Adipose tissue (tissue), 3 donors: ENCODE data around the gene DAB2. TPM values are rescaled to one million over a fixed set of nuclear protein-coding genes. Genes with fewer than 3 reads are reported as not detected.

Experiments used
- H3K27ac ChIP-seq: one replicate; pipeline ENCODE4 v1.5.1; 2013; ENCODE audit warnings: low read depth, low read length
- WGBS, 3 donors: extraction: QIAGEN DNeasy Blood & Tissue Kit; methylation state at CpG; one replicate each; pipeline ENCODE4 v1.1.7; 2013; 5-methylcytosine and 5-hydroxymethylcytosine counted together
- polyA plus RNA-seq, 3 donors: library from polyadenylated mRNA; stranded (reverse); fragments of 200-250 nt; gene quantifications; one replicate each; pipeline ENCODE4 v1.2.3, GENCODE V29; 2013
- donor health status: healthy with polysubstance abuse.
- donor health status: Bipolar disorder and iron deficiency.
- donor health status: healthy.

The DAB2 gene
- polyA plus RNA-seq, 3 donors, result 10.8 to 74.2 (median 37.4) TPM

DNA sequence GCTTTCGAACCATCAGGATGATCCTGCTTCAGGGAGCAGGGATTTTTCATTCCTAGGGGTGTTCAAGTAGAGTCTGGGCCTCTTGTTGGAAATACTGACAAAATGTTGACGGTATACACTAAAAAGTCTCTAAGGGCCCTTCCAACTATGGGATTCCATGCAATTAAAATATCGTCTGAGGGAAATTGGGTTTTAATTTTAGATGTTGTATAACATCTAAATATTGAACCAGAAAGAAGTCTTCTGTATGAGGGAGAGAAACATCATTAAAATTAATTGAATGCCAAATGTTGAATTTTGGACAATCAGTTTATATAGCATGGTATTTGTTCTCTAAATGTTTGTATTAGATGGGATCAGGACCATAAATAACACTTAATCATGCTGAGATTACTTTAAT is 25.7 kb upstream of the DAB2 start:
- no peak overlapping the region for H3K27ac ChIP-seq
- 90 to 93% (median 91%) methylated on average over 3 of the region's 3 CpGs for WGBS, 3 donors

DNA sequence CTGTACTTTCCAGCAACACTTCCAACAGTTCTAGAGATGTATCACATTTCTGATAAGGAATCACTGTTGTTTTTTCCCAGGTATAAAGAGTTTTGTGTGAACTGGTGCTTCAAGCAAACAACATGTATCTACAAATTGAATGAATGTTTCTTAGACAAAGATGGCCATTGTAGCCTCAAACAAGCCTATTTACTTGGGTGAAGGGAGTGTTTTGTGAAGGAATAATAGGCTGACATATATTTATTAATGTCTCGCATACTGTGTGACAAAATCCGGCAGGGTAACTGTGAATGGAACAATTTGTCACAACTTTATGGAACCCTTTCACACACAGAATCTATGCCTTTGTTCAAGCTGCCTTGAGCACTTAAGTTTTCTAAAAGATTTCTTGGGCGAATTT is 24.8 kb upstream of the DAB2 start:
- H3K27ac ChIP-seq, result no peak overlapping the region
- 42 to 93% (median 83%) methylated on average over 3 of the region's 3 CpGs for WGBS, 3 donors

DNA sequence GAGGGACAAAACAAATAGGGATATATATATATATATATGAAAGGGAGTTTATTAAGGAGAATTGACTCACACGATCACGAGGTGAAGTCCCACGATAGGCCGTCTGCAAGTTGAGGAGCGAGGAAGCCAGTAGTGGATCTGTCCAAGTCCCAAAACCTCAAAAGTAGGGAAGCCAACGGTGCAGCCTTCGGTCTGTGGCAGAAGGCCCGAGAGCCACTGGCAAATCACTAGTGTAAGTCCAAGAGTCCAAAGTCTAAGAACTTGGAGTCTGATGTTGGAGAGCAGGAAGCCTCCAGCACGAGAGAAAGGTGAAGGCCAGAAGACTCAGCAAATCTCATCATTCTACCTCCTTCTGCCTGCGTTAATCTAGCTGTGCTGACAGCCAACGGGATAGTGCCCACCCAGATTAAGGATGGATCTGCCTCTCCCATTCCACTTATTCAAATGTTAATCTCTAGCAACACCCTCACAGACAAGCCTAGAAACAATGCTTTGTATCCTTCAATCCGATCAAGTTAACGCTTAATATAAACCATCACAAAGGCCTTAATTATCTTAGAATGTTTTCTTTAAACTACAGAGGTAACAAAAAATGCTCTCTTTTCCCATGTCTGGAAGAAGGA is 23.8 kb upstream of the DAB2 start:
- WGBS, 3 donors, result 81 to 92% (median 82%) methylated on average over 13 of the region's 13 CpGs
- H3K27ac ChIP-seq, result no peak overlapping the region

- WGBS, 3 donors, result 86 to 96% (median 90%) methylated on average over 12 of the region's 12 CpGs
- H3K27ac ChIP-seq, result no peak overlapping the region
These were observed 23.2 kb upstream of the DAB2 start for GRCh38 chr5:39447968-39448367.

DNA sequence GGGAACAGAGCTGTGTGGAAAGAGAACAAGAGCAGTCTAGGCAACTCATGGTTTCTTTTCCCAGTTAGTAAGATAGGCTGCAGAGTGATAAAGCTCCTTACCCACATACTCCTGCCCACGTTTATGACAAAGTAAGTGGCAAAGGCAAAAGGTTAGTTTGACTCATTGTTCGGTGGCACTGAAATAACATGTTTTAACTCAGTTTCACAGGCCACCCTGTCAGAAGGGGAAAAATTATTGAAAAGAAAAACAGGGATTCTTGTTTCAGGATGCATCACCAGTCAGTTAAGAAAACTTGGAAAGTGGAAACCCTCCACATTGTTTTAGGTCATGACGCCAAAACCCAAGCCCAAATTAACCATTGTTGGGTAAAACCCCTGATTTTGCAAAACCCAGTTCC is 22.3 kb upstream of the DAB2 start:
- 68 to 84% (median 71%) methylated on average over 3 of the region's 3 CpGs for WGBS, 3 donors
- no peak overlapping the region for H3K27ac ChIP-seq

- 66 to 80% (median 74%) methylated on average over 3 of the region's 3 CpGs for WGBS, 3 donors
These were observed 21.5 kb upstream of the DAB2 start for GRCh38 chr5:39446231-39446630.

GRCh38 chr5:39443911-39444310 is 19.1 kb upstream of the DAB2 start:
- H3K27ac ChIP-seq, result no peak overlapping the region
- 90 to 97% (median 93%) methylated on average over 2 of the region's 2 CpGs for WGBS, 3 donors

More at GRCh38 chr5:39446231-39446630, 21.5 kb upstream of the DAB2 start:
- H3K27ac ChIP-seq, result no peak overlapping the region

GRCh38 chr5:39442991-39443390 is 18.2 kb upstream of the DAB2 start:
- H3K27ac ChIP-seq, result no peak overlapping the region
- 77 to 96% (median 79%) methylated on average over 3 of the region's 3 CpGs for WGBS, 3 donors

GRCh38 chr5:39441838-39442237 is 17.1 kb upstream of the DAB2 start:
- H3K27ac ChIP-seq, result no peak overlapping the region
- 49 to 62% (median 54%) methylated on average over 2 of the region's 2 CpGs for WGBS, 3 donors

DNA sequence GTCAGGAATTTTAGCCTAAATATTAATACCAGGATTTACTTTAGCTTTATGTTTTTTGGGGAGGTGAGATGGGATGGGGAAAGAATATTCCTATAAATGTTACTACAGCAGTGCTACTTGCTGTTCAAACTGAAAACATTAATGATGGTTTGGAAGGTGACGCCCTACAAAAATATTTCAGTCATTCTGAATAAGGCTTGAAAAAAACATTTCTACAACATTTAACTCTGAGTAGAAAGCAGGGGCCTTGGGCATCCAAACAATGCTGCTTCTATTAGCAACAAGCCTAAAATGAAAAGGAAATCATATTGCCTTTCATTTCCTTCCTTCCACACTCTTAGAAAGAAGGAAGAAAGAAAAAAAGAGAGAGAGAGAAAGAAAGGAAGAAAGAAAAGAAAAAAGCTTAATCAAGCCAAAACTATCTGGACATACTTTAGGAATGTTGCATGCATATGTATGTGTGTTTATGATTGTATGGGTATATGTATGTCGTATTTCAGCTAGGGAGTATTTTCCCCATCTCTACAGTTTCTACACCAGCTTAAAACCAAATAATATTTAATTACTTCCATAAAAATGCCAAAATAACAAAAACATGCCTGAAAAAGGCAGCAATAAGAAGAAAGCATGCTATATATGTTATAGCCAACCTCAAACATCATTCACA is 16.3 kb upstream of the DAB2 start:
- WGBS, 3 donors, result 64 to 80% (median 76%) methylated on average over 2 of the region's 2 CpGs
- no peak overlapping the region for H3K27ac ChIP-seq

- H3K27ac ChIP-seq, result no peak overlapping the region
- 63 to 72% (median 72%) methylated on average over 3 of the region's 3 CpGs for whole genome bisulfite sequencing, 3 donors
These were observed 15.6 kb upstream of the DAB2 start for GRCh38 chr5:39440192-39440957.

DNA sequence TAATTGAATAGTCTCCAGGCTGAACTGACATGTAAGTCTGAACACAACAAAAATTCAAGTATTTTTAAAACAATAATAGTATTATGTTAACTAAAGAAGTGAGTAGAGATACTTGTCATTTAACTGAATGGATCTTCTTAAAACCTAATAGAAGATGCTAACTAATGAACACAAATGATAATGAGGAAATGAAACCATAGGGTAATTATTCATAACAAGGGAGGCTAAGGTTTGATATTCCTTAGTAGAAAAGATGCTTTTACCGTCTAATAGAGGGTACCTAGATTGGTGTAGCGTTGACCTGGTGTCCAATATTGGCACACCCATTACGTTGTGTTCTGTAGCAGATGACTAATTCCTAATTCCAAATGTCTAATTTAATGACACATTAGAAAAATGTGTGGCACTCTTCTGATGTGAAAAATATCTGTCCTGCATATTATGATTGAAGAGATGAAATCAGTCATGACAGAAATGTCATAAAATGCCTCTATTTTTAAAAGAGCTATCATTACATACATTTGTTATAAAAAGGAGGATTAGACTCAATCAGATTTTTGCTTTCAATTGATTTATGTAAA is 14.9 kb upstream of the DAB2 start:
- 78 to 92% (median 87%) methylated on average over 3 of the region's 3 CpGs for WGBS, 3 donors
- no peak overlapping the region for H3K27ac ChIP-seq

- no peak overlapping the region for H3K27ac ChIP-seq
- WGBS, 3 donors, result 7 to 8% (median 8%) methylated on average over 1 of the region's 1 CpG
These were observed 12.7 kb upstream of the DAB2 start for GRCh38 chr5:39437467-39437866.

DNA sequence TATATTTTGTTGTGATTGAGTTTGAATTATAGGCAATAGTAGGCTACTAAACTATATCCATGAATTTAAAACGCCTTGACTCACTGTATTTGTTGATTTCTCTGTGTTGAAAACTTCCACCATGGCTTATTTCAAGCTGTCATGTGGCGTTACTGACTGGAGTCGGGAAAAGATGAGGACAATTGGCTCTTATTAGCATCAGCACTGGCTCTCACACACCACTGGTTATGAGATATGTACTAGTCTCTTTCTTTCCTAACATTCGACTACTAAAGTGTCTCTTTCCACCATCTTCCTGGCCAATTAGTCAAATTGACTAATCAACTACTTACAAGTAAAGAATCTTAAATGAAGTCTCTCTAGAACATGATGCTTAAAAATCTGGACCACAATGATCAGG is 9.1 kb upstream of the DAB2 start:
- no peak overlapping the region for H3K27ac ChIP-seq
- WGBS, 3 donors, result 50 to 73% (median 66%) methylated on average over 4 of the region's 4 CpGs

DNA sequence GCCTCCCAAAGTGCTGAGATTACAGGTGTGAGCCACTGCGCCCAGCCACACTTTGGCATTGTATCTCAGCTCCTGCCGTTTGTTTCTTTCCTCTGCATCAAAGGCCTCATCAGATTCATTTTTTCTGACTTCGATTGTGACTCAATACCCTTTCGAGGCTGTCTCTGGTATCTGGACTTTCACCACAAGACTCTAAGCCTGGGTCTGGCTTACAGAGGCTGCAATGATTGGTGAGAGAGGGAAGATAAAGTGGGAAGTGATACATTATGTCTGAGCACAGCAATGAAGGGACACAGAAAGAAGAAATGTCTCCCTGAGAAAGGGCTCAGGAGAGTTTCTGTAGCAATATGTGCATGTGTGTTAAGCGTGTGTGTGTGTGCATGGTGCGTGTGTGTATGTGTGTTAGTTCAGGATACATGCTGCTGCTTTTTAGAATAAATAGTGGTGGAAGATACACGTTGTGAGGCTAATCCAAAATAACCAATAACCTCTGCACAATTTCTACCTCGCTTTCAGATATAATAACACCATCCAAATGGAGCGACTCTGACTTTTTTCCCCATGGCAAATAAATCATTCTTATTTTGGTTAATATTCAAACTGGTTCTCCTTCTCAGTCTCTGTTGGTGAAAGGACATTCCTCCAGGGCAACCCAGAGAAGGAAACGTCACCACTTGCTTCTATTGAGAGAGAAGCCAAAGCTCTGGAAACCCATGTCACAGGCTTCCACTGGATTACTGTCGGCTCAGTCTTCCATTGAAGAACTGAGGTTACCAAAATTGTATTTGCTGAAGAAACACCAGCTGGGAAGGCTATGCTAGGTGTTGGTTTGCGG is 8.1 kb upstream of the DAB2 start:
- WGBS, 3 donors, result 55 to 89% (median 89%) methylated on average over 12 of the region's 12 CpGs
- no peak overlapping the region for H3K27ac ChIP-seq

GRCh38 chr5:39430461-39430860 is 5.7 kb upstream of the DAB2 start:
- WGBS, 3 donors, result 63 to 94% (median 67%) methylated on average over 2 of the region's 2 CpGs
- no peak overlapping the region for H3K27ac ChIP-seq

DNA sequence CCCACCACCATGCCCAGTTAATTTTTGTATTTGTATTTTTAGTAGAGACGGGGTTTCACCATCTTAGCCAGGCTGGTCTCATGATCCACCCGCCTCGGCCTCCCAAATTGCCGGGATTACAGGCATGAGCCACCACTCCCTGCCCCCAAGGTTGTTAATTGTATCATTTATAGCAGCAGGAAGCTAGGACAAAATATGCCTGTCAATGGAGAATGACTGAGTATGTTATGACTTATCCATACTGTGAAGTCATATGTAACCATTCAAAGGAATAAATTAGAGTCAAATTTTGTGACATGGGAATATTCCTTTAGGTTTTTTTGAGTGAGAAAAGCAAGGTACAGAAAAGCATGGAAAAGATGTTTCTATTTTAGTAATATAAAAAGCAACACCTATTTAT is 3.9 kb upstream of the DAB2 start:
- no peak overlapping the region for H3K27ac ChIP-seq
- 88 to 93% (median 92%) methylated on average over 4 of the region's 4 CpGs for WGBS, 3 donors

DNA sequence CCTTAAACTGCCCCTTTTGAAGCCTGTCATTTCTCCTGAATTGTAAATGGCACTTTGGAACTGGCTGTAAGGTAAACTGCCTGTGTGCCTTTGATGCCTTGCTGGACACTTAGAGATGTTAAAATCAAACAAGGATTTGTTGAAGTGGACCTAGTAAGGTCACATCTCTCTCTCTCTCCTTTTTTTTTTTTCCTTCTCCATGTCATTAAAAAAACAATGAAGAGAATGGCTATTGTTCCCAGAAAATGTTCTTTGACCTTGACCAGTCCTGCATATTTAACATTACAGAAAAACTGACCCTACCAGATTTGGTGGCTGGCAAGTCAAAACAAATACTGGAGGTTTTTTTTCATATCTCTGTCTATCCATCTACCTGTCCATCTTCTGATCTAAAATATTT is 2.9 kb upstream of the DAB2 start:
- no peak overlapping the region for H3K27ac ChIP-seq
